ENCODE data around the gene MYOZ3.

Gene MYOZ3, protein sequence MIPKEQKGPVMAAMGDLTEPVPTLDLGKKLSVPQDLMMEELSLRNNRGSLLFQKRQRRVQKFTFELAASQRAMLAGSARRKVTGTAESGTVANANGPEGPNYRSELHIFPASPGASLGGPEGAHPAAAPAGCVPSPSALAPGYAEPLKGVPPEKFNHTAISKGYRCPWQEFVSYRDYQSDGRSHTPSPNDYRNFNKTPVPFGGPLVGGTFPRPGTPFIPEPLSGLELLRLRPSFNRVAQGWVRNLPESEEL

GRCh38 chr5:150661086-150661485 is at the start of gene MYOZ3:
Gene MYOZ3 (plus strand): TSS chr5:150661251. CDS start chr5:150662942, 1,691 bp downstream.
- Mint-ChIP-seq H3K4me3 (no peak within 1 kb of the TSS), H3K9me3 (no peaks in the 10 kb centered on the region), H3K27ac (no peak within 1 kb of the TSS), H3K4me1 (peaks cover 6% of the 10 kb centered on the region), H3K36me3 (no peaks in the 10 kb centered on the region), H3K27me3 (peaks cover 18% of the 10 kb centered on the region)
- no peak for ATAC-seq

- Mint-ChIP-seq H3K9me3 (no peaks in the 10 kb centered on the region), H3K27me3 (peaks cover 16% of the 10 kb centered on the region), H3K36me3 (no peaks in the 10 kb centered on the region), H3K4me3 (no peak overlapping the region), H3K4me1 (no peaks in the 10 kb centered on the region), H3K27ac (no peak overlapping the region)
- ATAC-seq = no peak
These were observed 48.6 kb upstream of the MYOZ3 start for GRCh38 chr5:150612405-150612804.

GRCh38 chr5:150612905-150613670 is 48.0 kb upstream of the MYOZ3 start:
- no peaks in the 10 kb centered on the region for H3K36me3 Mint-ChIP-seq
- no peaks in the 10 kb centered on the region for H3K9me3 Mint-ChIP-seq
- no peak for ATAC-seq
- H3K4me3 Mint-ChIP-seq = no peak overlapping the region
- H3K27ac Mint-ChIP-seq = no peak overlapping the region
- no peaks in the 10 kb centered on the region for H3K4me1 Mint-ChIP-seq
- peaks cover 16% of the 10 kb centered on the region for H3K27me3 Mint-ChIP-seq

GRCh38 chr5:150613991-150614660 is 46.9 kb upstream of the MYOZ3 start:
- Mint-ChIP-seq H3K4me1 (no peaks in the 10 kb centered on the region), H3K27ac (no peak overlapping the region), H3K36me3 (no peaks in the 10 kb centered on the region), H3K9me3 (no peaks in the 10 kb centered on the region), H3K4me3 (no peak overlapping the region), H3K27me3 (peaks cover 16% of the 10 kb centered on the region)
- no peak for ATAC-seq

- no peaks in the 10 kb centered on the region for H3K9me3 Mint-ChIP-seq
- no peaks in the 10 kb centered on the region for H3K4me1 Mint-ChIP-seq
- no peak for ATAC-seq
- peaks cover 16% of the 10 kb centered on the region for H3K27me3 Mint-ChIP-seq
- H3K4me3 Mint-ChIP-seq = no peak overlapping the region
- H3K27ac Mint-ChIP-seq = no peak overlapping the region
- H3K36me3 Mint-ChIP-seq = no peaks in the 10 kb centered on the region
These were observed 46.4 kb upstream of the MYOZ3 start for GRCh38 chr5:150614661-150615060.

GRCh38 chr5:150615141-150615699 is 45.8 kb upstream of the MYOZ3 start:
- H3K4me1 Mint-ChIP-seq = no peaks in the 10 kb centered on the region
- ATAC-seq = no peak
- H3K9me3 Mint-ChIP-seq = no peaks in the 10 kb centered on the region

GRCh38 chr5:150616024-150616470 is 45.0 kb upstream of the MYOZ3 start:
- Mint-ChIP-seq H3K27me3 (peaks cover 16% of the 10 kb centered on the region), H3K27ac (no peak overlapping the region), H3K4me3 (no peak overlapping the region), H3K9me3 (no peaks in the 10 kb centered on the region), H3K36me3 (no peaks in the 10 kb centered on the region), H3K4me1 (no peaks in the 10 kb centered on the region)
- no peak for ATAC-seq

More at GRCh38 chr5:150615141-150615699, 45.8 kb upstream of the MYOZ3 start:
- Mint-ChIP-seq H3K27ac (no peak overlapping the region), H3K36me3 (no peaks in the 10 kb centered on the region), H3K27me3 (peaks cover 16% of the 10 kb centered on the region), H3K4me3 (no peak overlapping the region)

DNA sequence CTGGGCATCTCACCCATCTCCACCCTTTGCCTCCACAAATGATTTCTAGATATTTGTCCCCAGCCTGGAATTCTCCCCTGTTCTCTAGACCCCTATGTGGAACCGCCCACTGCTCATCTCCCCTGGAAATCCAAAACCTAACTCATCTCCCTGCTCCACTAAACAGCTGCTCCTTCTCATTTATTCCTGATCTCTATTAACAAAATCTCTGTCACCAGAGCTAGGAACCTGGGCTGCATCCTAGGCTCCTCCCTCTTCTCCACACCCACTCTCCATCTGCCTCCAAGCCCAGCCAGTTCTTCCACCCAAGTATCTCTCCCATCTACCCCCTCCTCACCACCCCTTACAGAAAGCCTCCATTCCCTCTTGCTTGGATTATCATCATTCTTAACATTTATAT is 44.5 kb upstream of the MYOZ3 start:
- H3K27ac Mint-ChIP-seq = no peak overlapping the region

GRCh38 chr5:150618163-150618562 is 42.9 kb upstream of the MYOZ3 start:
- no peaks in the 10 kb centered on the region for H3K36me3 Mint-ChIP-seq
- H3K27me3 Mint-ChIP-seq = peaks cover 16% of the 10 kb centered on the region
- H3K9me3 Mint-ChIP-seq = no peaks in the 10 kb centered on the region
- no peak overlapping the region for H3K4me3 Mint-ChIP-seq
- ATAC-seq = no peak
- H3K27ac Mint-ChIP-seq = no peak overlapping the region
- peaks cover 4% of the 10 kb centered on the region for H3K4me1 Mint-ChIP-seq

More for the DNA sequence above, 44.5 kb upstream of the MYOZ3 start:
- no peaks in the 10 kb centered on the region for H3K4me1 Mint-ChIP-seq
- H3K4me3 Mint-ChIP-seq = no peak overlapping the region
- H3K9me3 Mint-ChIP-seq = no peaks in the 10 kb centered on the region
- H3K27me3 Mint-ChIP-seq = peaks cover 16% of the 10 kb centered on the region
- H3K36me3 Mint-ChIP-seq = no peaks in the 10 kb centered on the region
- no peak for ATAC-seq

- ATAC-seq = no peak
These were observed 42.3 kb upstream of the MYOZ3 start for GRCh38 chr5:150618588-150619281.

DNA sequence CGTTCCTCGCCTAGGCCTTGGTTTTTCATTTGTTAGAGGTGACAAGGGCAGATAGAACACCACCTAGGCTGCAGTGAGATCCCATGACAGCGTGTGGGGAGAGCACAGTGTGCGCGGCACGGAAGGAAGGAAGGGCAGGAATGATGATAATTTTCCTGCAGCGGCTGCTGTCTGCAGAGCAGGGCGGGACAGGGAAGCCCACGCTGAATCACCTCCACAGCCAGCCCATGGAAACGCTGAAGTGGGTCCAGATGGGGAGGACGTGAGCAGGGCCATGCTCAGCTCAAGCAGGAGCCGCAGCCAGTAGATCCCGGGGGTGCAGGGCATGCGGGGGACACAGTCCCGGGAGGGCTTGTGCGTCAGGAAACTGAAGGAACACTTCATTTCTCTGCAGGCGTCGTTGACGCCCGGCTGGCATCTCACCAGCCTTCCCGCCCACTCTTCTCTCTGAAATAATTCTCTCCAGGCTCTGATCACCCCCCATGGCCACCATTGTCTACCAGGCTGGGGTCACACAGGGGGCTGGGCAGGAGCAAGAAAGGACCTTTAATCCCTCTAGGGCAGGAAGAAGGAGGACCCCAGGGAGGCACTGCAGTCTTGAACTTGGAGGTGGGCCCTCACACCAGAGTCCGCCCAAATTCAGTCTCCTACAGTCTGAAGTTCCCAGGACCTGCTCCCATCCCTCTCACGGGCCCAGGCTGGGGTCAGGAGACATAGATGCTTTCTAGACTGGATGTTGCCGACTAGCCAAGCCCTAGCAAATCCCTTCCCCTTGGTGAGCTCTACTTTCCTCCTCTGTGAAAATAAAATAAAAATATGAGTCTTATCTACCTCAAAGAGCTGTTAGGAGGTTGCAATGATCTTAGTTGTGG is 41.5 kb upstream of the MYOZ3 start:
- ATAC-seq = no peak
- Mint-ChIP-seq H3K4me3 (no peak overlapping the region), H3K27me3 (peaks cover 16% of the 10 kb centered on the region), H3K36me3 (no peaks in the 10 kb centered on the region), H3K9me3 (no peaks in the 10 kb centered on the region), H3K27ac (no peak overlapping the region), H3K4me1 (peaks cover 18% of the 10 kb centered on the region)

More at GRCh38 chr5:150618588-150619281, 42.3 kb upstream of the MYOZ3 start:
- no peak overlapping the region for H3K4me3 Mint-ChIP-seq
- H3K27me3 Mint-ChIP-seq = peaks cover 16% of the 10 kb centered on the region
- peaks cover 10% of the 10 kb centered on the region for H3K4me1 Mint-ChIP-seq
- no peak overlapping the region for H3K27ac Mint-ChIP-seq
- H3K9me3 Mint-ChIP-seq = no peaks in the 10 kb centered on the region
- H3K36me3 Mint-ChIP-seq = no peaks in the 10 kb centered on the region

- ATAC-seq = no peak
- Mint-ChIP-seq H3K36me3 (no peaks in the 10 kb centered on the region), H3K4me1 (peaks cover 28% of the 10 kb centered on the region), H3K9me3 (no peaks in the 10 kb centered on the region), H3K4me3 (no peak overlapping the region), H3K27ac (no peak overlapping the region), H3K27me3 (peaks cover 9% of the 10 kb centered on the region)
These were observed 39.8 kb upstream of the MYOZ3 start for GRCh38 chr5:150621301-150621700.

DNA sequence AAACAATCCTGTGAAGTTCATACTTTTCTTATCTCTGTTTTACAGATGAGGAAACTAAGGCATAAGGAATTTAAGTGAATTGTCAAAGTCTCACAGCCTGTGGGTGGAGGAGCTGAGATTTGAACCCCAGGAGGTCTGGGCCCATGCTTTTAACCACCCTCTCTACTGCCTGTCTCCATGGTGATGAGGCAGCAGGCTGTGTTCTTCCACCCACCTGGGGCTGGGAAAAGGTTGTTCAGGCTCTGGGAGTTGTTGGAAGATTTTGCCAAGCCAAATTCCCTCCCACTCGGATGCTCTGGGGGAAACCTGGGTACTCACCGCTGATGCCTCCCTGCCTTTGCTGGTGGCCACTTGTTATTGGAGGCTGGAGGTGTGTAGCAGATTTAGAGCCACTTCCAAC is 38.9 kb upstream of the MYOZ3 start:
- no peaks in the 10 kb centered on the region for H3K36me3 Mint-ChIP-seq
- H3K4me1 Mint-ChIP-seq = peaks cover 36% of the 10 kb centered on the region
- H3K4me3 Mint-ChIP-seq = no peak overlapping the region
- no peaks in the 10 kb centered on the region for H3K9me3 Mint-ChIP-seq
- H3K27me3 Mint-ChIP-seq = peaks cover under 1% of the 10 kb centered on the region
- H3K27ac Mint-ChIP-seq = no peak overlapping the region
- no peak for ATAC-seq
